ENCODE results near the gene PSMD9. TPM values are rescaled to one million over a fixed set of nuclear protein-coding genes. Genes with fewer than 3 reads are reported as not detected.

Gene PSMD9
- total and polyA plus RNA-seq, 2 experiments from 2014 or later: 32.7 to 36.3 TPM

GRCh38 chr12:121918679-121919038, 30.1 kb downstream of the PSMD9 start (continued):
- TF ChIP-seq ZNF331 (CRISPR knock-in tag; IDR thresholded peaks at IDR 0.05; ENCODE audit: low read depth) (no peak), JUNB (IDR thresholded peaks at IDR 0.05; ENCODE audit: unreplicated experiment) (no peak), ETS1 (IDR thresholded peaks at IDR 0.05) (no peak), REST (IDR thresholded peaks at IDR 0.05; ENCODE audit: unreplicated experiment) (no peak), EZH2phosphoT487 (IDR thresholded peaks at IDR 0.05; ENCODE audit: unreplicated experiment) (no peak)

GRCh38 chr12:121921066-121921465, 32.5 kb downstream of the PSMD9 start:
- H3K27me3 ChIP-seq (ENCODE audit: insufficient read depth): 0 out of 2 replicates have a peak, but pooled peaks cover 3% of the 10 kb centered on the region
- no peak overlapping the region for H2AFZ ChIP-seq
- H4K20me1 ChIP-seq (replicated peaks; ENCODE audit: insufficient read depth): no peaks in the 10 kb centered on the region
- Mint-ChIP-seq H3K36me3 (ENCODE audit: low read depth) (peaks cover 4% of the 10 kb centered on the region; the same call in 1 of the 3 replicates), H3K27me3 (ENCODE audit: insufficient read depth, low read depth, poor library complexity) (peaks cover 20% of the 10 kb centered on the region), H3K4me3 (no peak overlapping the region), H3K4me1 (peaks cover 28% of the 10 kb centered on the region), H3K27ac (no peak overlapping the region), H3K9me3 (no peaks in the 10 kb centered on the region)
- no peak for TF ChIP-seq REST (IDR thresholded peaks at IDR 0.05; ENCODE audit: unreplicated experiment)
- TF ChIP-seq CREB1 (CRISPR knock-in tag; IDR thresholded peaks at IDR 0.05; ENCODE audit: low read depth): no peak
- no peak for TF ChIP-seq JUNB (IDR thresholded peaks at IDR 0.05; ENCODE audit: unreplicated experiment)
- TF ChIP-seq STAT1 (IDR thresholded peaks at IDR 0.05; ENCODE audit: unreplicated experiment): no peak
- TF ChIP-seq EZH2 (IDR thresholded peaks at IDR 0.05; ENCODE audit: low read depth, unreplicated experiment): no peak
- TF ChIP-seq CTCF (conservative IDR thresholded peaks at IDR 0.05; ENCODE audit: low read depth in 2 of 2): no peak
- no peak overlapping the region for H3K4me3 ChIP-seq
- H3K79me2 ChIP-seq (replicated peaks; ENCODE audit: insufficient read depth): no peaks in the 10 kb centered on the region
- no peaks in the 10 kb centered on the region for H3K9me2 ChIP-seq (ENCODE audit: insufficient read depth)
- no peak overlapping the region for H3K4me2 ChIP-seq
- H3K4me1 ChIP-seq (ENCODE audit: insufficient read depth): peaks cover 25% of the 10 kb centered on the region
- ATAC-seq (no peak), DNase-seq (ENCODE audit: low spot score) (no peak)
- no peak overlapping the region for H3K27ac ChIP-seq (ENCODE audit: low read depth)
- no peaks in the 10 kb centered on the region for H3K36me3 ChIP-seq (ENCODE audit: insufficient read depth)
- H3F3A ChIP-seq (replicated peaks; ENCODE audit: low read depth): peaks cover 19% of the 10 kb centered on the region; the same call in 1 of the 2 replicates

Data from GM23338 (cell line).